Measurements from ENCODE around the gene MYCBPAP.

The MYCBPAP gene

GRCh38 chr17:50487213-50488096, 20.8 kb upstream of the MYCBPAP start:
- no peak for DNase-seq (ENCODE audit: low read depth, low spot score)

DNA sequence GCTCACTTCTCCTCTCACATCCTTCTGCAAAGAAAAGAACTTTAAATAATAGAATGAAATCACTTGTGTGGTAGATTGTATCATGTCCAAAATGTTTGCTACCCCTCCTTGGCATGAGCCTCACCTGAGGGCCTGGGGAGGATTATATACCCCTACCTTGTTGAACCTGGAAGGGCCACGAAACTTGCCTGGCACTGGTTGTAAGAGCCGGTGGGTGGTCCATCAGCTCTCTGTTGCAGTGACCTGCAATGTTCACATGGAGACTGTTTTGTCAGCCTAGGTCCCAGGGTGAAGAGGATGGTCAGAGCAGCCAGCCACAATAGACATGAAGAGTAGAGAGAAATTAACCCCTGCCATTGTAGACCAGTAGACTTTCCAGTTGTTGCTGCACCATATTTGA, 19.4 kb upstream of the MYCBPAP start:
- no peak for DNase-seq (ENCODE audit: low read depth, low spot score)

DNA sequence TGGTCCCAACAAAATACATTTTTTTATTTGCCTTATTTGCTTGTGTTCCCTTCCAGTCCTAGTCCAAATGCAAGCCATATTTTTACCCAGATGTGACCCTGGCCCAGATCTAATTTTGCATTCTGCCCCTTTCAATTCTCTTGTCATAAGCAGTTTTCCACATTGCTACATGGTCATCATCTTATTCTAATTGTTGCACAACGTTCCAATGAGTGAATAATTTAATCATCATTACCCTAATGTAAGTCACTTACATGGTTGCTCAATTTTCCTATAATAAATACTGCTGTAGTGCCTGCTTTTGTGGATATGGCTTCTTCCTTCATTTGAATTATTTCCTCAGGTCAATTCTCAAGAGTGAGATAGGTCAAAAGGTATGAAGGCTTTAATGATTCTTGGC, 16.7 kb upstream of the MYCBPAP start:
- no peak for DNase-seq (ENCODE audit: low read depth, low spot score)

- no peak for DNase-seq (ENCODE audit: low read depth, low spot score)
Measured at GRCh38 chr17:50492214-50492613, 16.0 kb upstream of the MYCBPAP start.

DNA sequence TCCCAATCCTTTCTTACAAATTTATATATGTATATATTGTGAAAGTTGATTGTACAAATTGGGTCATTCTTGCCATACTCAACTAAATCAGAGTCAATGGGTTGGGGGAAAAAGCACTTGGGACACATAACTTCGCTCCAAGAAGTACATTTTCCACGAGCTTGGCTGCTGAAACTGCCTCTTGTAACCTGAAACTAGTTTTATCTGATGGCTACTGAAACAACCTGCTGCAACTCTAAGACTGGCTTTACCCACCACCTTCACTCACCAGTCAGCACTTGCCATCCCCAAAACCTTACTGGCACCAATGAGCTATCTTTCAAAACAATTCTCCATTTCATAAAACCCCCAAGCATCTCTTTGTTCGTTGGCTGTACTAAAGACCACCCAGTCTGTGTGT, 14.5 kb upstream of the MYCBPAP start:
- DNase-seq (ENCODE audit: low read depth, low spot score), result no peak

GRCh38 chr17:50495217-50495823, 12.9 kb upstream of the MYCBPAP start:
- no peak for DNase-seq (ENCODE audit: low read depth, low spot score)

DNA sequence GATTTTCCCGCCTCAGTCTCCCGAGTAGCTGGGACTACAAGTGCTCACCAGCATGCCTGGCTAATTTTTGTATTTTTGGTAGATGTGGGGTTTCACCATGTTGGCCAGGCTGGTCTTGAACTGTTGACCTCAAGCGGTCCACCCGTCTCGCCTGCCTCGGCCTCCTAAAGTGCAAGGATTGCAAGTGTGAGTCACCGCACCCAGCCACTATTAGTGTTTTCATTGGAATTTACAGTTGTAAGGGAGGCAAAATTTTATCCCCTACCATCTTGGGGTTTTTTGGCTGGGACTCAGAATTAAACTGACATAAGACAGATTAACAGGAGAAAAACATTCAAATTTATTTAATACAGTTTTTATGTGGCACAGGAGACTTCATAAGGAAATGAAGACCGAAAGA, 12.3 kb upstream of the MYCBPAP start:
- DNase-seq (ENCODE audit: low read depth, low spot score), result no peak

DNA sequence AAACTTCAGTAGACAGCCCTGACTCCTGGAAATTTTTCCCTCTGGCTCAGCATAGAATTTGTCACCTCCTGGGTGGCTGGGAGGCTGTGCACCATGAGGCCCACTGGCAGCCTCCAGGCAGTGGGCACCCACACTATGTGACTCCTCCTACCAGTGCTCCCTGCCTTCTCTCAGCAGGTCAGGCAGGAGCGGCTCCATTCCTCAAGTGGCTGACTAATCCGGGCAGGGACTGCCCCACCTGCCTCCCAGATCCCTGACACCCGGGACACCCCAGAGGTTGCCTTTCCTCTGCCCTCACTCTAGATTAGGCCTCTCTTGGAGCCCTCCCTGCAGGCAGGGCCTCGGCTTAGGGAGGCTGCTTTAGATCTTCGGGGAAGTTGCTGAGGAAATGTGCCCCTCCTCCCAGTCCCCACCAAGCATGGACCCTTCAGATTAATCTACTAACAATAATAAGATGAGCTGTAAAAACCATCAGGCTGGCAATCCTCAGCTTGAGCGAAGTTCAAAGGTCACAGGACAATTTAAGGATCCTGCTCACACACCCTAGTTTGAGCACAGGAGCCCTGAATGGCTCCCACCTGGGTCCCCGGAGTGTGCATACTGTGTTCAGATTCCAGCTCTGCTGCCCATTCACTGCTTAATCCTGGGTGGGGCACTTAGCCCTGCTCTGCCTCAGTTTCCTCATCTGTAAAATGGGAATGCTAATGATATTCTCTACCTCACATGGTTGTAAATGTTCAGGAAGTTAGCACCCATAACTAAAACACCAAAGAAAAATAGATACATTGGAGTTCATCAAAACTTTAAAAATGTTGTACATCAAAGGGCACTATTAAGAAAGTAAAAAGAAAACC, 10.0 kb upstream of the MYCBPAP start:
- DNase-seq (ENCODE audit: low read depth, low spot score), result no peak

DNA sequence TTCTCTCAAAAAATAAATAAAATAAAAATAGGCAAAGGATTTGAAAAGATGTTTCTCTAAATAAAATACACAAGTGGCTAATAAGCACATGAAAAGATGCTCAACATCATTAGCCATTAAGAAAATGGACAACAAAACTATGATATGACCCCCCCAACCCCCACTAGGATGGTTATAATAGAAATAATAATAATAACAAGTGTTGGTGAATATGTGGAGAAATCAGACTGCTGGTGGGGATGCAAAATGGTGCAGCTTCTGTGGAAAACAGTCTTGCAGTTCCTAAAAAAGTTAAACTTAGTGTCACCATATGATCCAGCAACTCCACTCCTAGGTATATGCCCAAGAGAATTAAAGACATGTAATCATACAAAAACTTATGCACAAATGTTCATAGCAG, 9.0 kb upstream of the MYCBPAP start:
- no peak for DNase-seq (ENCODE audit: low read depth, low spot score)

GRCh38 chr17:50499721-50500120, 8.5 kb upstream of the MYCBPAP start:
- DNase-seq (ENCODE audit: low read depth, low spot score), result no peak

GRCh38 chr17:50501054-50501453, 7.2 kb upstream of the MYCBPAP start:
- no peak for DNase-seq (ENCODE audit: low read depth, low spot score)

GRCh38 chr17:50502301-50502990, 5.8 kb upstream of the MYCBPAP start:
- no peak for DNase-seq (ENCODE audit: low read depth, low spot score)

DNA sequence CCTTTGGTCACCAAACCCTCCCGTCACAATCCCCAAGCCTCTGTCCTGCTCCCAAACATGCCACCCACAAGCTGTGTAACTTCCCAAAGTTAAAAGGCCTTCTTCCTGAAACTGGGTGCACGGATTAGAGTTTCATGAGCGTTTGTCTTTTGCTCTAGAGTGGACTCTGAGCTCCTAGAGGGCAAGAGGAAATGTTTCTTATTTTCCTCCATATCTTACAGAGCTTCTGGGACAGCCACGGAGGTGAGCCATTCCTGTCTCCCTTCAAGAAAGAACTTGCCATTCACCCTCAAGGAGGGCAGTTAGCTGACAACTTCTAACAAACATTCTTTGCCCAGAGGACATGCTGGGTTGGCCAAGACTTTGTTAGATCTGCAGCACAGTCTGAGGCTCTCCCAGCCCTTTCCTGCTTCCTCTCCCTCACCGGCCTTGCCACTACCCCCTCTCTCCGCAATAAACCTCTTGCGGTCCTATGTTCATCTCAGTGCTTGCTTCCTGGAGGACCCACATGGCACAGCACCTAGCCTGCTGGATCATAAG, 2.6 kb upstream of the MYCBPAP start:
- no peak for DNase-seq (ENCODE audit: low read depth, low spot score)

DNA sequence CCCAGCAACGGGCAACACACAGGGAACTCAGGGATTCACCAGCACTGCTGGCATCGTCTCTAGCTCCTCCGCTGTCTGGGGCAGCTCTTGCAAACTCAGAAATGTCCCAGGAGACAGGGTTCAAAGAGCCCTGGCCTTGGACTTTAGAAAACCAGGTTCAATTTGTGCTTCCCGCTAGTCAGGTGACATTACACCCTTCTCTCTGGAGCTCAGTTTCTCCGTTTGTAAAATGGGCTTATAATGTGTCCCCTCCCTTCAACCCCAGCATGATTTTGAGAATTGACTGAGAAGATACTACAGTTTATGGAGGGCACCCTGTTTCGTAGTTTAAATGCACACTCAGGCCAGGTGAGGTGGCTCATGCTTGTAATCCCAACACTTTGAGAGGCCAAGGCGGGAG, 1.9 kb upstream of the MYCBPAP start:
- DNase-seq (ENCODE audit: low read depth, low spot score), result no peak

GRCh38 chr17:50508573-50509460, 578 bp downstream of the MYCBPAP start:
- no peak for DNase-seq (ENCODE audit: low read depth, low spot score)

- DNase-seq (ENCODE audit: low read depth, low spot score), result no peak
Measured at GRCh38 chr17:50511058-50511457, 2.8 kb downstream of the MYCBPAP start.

DNA sequence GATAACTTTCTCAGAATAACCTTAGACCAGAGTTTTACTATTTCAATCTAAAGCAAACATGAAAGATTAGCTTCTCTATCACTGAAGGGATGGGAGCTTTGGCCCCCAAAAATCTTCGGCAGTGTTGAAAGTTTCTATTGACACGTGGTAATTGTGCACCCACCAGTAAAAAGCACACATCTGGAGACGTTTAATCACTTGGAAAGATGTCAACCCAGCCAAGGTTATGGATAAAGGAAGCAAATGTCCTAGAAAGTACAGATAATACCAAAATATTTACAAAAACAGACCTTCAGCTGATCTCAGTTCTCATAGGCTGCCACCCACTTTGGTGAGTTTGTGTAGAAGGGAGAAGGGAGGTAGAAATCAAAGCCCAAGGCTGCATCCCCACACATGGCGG, 5.3 kb downstream of the MYCBPAP start:
- no peak for DNase-seq (ENCODE audit: low read depth, low spot score)

DNA sequence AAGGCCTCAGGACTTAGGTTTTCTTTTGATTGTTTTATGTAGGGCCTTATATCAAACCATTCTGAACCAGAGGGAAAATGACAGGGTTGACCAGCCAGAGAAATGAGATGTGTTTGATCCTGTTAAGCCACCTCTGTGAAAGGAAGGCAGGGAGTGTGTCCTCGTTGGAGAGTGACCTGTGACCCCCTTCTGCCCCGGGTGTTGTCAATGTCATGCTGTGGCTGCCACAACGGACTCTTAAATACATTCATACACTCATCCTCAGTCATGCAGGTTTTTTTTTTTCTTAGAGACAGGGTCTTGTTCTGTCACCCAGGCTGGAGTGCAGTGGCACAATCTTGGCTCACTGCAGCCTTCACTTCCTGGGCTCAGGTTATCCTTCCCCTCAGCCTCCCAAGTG, 6.1 kb downstream of the MYCBPAP start:
- no peak for DNase-seq (ENCODE audit: low read depth, low spot score)

DNA sequence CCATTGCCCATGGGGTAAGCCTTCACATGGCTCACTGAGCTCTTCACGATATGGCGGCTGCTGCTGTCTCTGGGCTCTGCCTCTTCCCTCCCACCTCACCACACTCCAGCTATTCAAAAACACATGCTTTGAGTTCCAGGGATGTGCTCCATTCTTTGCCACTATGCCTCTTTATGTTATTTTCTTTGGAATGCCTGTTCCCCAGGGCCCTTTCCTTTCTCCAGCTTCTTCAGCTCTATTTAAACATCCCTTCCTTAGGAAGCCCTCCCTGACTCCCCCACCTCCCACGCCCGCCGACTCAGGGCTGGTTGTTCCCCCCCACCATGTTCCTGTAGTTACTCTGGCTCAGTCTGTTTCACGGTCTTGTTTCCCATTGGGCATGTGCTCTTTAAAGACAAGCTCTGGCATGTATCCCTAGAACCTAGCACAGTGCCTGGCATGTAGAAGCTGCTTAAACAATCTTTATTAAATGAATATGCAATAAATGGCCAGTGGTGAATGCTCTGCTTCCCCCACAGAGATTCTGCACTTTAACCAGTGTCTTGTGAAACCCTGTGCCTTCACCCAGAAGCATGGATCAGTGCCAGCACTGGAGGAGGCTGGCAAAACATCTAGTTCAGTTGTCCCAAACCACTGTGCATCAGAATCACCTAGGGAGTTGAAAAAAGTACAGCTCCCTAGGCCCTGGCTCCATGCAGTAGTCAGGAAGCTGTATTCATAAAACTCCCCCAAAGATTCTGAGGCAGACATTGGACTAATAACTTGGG, 6.9 kb downstream of the MYCBPAP start:
- peak; percentile 55 for DNase-seq (ENCODE audit: low read depth, low spot score)

GRCh38 chr17:50517011-50517410, 8.8 kb downstream of the MYCBPAP start:
- DNase-seq (ENCODE audit: low read depth, low spot score), result no peak

Data from smooth muscle cell of the brain vasculature (primary cell).